Sigmoid colon (tissue), 4 donors: ENCODE data around the gene ADCY2.

Experiments
- EP300 ChIP-seq, 4 donors: sonication (generic); formaldehyde crosslinking; IDR thresholded peaks; one replicate each; pipeline ENCODE4 v1.6.1; 2017; ENCODE audit warnings: antibody characterized with exemption in 4 of 4
- TF ChIP-seq, protein P1 (sequence below), 4 experiments: fragments of 450-650 bp in 3 of 4; fragments of 200-600 bp in 1 of 4; IDR thresholded peaks; one replicate each; pipeline ENCODE4 v1.5.1; 2016 to 2019; ENCODE audit warnings: antibody characterized with exemption in 4 of 4, mild to moderate bottlenecking in 3 of 4, moderate library complexity in 2 of 4

GRCh38 chr5:7385681-7386080 lies 10.3 kb upstream of the ADCY2 start:
- TF ChIP-seq, protein P1, sequence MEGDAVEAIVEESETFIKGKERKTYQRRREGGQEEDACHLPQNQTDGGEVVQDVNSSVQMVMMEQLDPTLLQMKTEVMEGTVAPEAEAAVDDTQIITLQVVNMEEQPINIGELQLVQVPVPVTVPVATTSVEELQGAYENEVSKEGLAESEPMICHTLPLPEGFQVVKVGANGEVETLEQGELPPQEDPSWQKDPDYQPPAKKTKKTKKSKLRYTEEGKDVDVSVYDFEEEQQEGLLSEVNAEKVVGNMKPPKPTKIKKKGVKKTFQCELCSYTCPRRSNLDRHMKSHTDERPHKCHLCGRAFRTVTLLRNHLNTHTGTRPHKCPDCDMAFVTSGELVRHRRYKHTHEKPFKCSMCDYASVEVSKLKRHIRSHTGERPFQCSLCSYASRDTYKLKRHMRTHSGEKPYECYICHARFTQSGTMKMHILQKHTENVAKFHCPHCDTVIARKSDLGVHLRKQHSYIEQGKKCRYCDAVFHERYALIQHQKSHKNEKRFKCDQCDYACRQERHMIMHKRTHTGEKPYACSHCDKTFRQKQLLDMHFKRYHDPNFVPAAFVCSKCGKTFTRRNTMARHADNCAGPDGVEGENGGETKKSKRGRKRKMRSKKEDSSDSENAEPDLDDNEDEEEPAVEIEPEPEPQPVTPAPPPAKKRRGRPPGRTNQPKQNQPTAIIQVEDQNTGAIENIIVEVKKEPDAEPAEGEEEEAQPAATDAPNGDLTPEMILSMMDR (IDR thresholded peaks at IDR 0.05), result no peak
- no peak for TF ChIP-seq EP300 (IDR thresholded peaks at IDR 0.05)
